Subcutaneous adipose tissue (tissue), 4 donors: ENCODE measurements around the gene TNN. TPM values are rescaled to one million over a fixed set of nuclear protein-coding genes. Genes with fewer than 3 reads are reported as not detected.

Experiments used
- CTCF ChIP-seq: fragments of 450-650 bp; IDR thresholded peaks from one replicate; pipeline ENCODE4 v1.5.1; 2016; ENCODE audit warnings: low read depth, mild to moderate bottlenecking, control low read depth, antibody characterized with exemption, moderate library complexity
- total RNA-seq, 4 donors: library from RNA; depleted of rRNA; stranded (reverse); fragments of >200 nt; gene quantifications; one replicate each; pipeline ENCODE4 v1.1.0, GENCODE V29; 2016

Gene TNN
- total RNA-seq, 4 donors from 2014 or later: 0.51 to 18.3 (median 0.85) TPM

DNA sequence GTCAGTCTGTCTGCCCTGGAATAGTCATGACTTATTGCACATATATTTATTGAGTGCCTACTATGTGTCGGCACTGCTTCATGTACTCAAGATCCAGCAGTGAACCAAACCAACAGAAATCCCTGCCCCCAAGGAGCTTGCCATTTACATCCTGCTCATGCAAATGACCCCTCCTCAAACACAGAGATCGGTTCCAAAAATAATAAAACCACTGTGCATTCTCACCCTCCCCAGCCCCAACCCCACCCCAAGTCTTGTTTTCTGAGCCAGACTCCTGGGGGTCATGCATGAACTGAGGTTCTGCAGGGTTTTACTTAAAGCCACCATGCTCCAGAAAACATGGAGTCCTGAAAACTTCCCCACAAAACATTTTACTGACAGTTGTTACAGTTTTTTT lies 63.0 kb downstream of the TNN start:
- no peak for TF ChIP-seq CTCF

DNA sequence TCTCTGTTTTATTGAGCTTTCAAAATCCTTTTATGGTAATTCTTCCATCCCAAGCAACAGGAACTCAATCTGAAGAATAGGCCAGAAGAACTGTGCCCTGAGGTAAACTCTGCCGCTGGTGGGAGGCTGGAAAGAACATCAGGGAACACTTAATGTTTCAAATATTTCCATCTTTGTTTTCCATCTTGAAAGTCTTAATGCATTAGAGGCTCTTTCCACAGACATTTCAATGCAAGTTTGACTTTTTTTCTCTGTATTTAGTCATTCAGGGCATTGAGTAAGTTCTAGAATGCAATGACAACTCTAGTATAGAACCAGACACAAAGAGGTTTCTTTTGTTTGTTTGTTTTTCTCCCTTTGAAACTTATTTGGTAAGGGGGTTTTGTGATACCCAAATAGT lies 63.5 kb downstream of the TNN start:
- no peak for TF ChIP-seq CTCF

DNA sequence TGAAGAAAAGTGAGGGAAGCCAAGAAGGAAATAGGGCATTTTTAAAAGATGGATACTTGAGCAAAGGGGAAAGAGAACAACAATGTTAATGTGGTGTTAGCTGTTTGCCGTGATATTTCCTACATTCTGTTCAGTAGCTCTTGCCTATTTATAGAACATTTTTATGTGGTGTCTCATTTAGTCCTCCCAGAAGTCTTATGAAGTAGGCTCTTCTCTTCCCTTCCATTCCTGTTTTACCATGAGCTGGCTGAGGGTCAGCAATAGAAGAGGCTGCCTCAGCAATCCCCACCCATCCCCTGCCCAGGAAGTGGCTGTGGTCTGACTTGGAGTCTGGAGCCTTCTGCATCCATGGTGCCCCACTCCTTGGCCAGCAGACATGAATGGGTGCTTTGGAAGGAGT lies 64.8 kb downstream of the TNN start:
- TF ChIP-seq CTCF: no peak

GRCh38 chr1:175133673-175134435 lies 66.2 kb downstream of the TNN start:
- TF ChIP-seq CTCF: no peak

DNA sequence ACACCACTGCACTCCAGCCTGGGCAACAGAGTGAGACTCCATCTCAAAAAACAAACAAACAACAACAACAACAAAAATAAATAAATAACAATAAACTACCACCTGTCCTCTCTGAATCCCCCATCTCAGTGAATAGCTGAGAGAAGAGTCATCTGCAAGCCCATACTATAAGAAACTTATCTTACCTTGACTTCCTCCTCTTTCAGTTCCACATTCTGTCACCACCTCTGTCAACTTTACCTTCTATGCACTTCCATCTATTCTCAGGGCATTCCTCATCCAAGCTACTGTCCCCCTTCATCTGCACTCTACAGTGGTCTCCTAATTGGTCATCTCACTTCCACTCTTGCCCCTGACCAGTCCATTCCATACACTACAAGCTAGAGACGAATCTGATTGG lies 66.9 kb downstream of the TNN start:
- no peak for TF ChIP-seq CTCF

DNA sequence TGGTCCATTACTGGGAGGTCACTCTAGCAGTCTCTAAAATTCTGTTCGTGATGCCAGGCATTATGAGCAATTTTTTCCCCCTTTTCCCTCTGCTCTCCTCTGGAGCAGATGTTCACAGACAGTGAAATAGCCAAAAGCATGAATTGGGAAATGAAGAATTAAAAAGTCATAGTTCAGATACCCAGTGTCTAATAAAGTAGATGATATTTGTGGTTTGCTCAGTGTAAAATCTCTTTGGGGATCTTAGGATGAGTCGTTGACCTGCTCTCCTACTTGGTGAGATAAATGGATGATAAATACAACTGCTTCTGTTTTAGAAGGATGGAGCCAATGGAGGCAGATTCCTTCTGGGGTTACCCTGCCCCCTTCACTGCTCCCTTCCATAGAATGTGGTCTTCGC lies 68.6 kb downstream of the TNN start:
- no peak for TF ChIP-seq CTCF

- no peak for TF ChIP-seq CTCF
Measured at GRCh38 chr1:175137369-175137768, 69.7 kb downstream of the TNN start.
